IPS-18a (cell line): Measurements from ENCODE around the gene SYNRG.

ENCODE experiments used
- H3K27ac ChIP-seq: one replicate; pipeline ENCODE4 v1.5.1; 2013; ENCODE audit warnings: low read length
- H3K27me3 ChIP-seq: one replicate; pipeline ENCODE4 v1.6.1; 2013; ENCODE audit warnings: mild to moderate bottlenecking, low read length; ENCODE audit not compliant: control insufficient read depth, insufficient read depth
- H3K36me3 ChIP-seq: one replicate; pipeline ENCODE4 v1.6.1; 2013; ENCODE audit warnings: low read depth, low read length; ENCODE audit not compliant: control insufficient read depth
- H3K4me1 ChIP-seq: one replicate; pipeline ENCODE4 v1.6.1; 2013; ENCODE audit warnings: low read depth, low read length; ENCODE audit not compliant: control insufficient read depth
- H3K4me3 ChIP-seq: one replicate; pipeline ENCODE4 v1.5.1; 2013; ENCODE audit warnings: low read length
- H3K9ac ChIP-seq: one replicate; pipeline ENCODE4 v1.6.1; 2013; ENCODE audit warnings: mild to moderate bottlenecking, low read length, moderate library complexity
- H3K9me3 ChIP-seq: one replicate; pipeline ENCODE4 v1.6.1; 2013; ENCODE audit warnings: low read depth, low read length; ENCODE audit not compliant: control insufficient read depth

SYNRG gene

GRCh38 chr17:37483311-37484039 is 125.7 kb downstream of the SYNRG start:
- no peaks in the 10 kb centered on the region for H3K9me3 ChIP-seq
- peak overlapping the region; percentile 1 for H3K27ac ChIP-seq
- H3K4me1 ChIP-seq: peaks cover 21% of the 10 kb centered on the region
- H3K9ac ChIP-seq: no peak overlapping the region
- H3K36me3 ChIP-seq: peaks cover 5% of the 10 kb centered on the region
- peaks cover 10% of the 10 kb centered on the region for H3K27me3 ChIP-seq
- no peak overlapping the region for H3K4me3 ChIP-seq

- no peaks in the 10 kb centered on the region for H3K9me3 ChIP-seq
- H3K36me3 ChIP-seq: peaks cover 24% of the 10 kb centered on the region
- no peaks in the 10 kb centered on the region for H3K27me3 ChIP-seq
- no peak overlapping the region for H3K9ac ChIP-seq
- peaks cover 12% of the 10 kb centered on the region for H3K4me1 ChIP-seq
- H3K4me3 ChIP-seq: no peak overlapping the region
- H3K27ac ChIP-seq: no peak overlapping the region
These were observed 128.1 kb downstream of the SYNRG start for GRCh38 chr17:37481001-37481665.

DNA sequence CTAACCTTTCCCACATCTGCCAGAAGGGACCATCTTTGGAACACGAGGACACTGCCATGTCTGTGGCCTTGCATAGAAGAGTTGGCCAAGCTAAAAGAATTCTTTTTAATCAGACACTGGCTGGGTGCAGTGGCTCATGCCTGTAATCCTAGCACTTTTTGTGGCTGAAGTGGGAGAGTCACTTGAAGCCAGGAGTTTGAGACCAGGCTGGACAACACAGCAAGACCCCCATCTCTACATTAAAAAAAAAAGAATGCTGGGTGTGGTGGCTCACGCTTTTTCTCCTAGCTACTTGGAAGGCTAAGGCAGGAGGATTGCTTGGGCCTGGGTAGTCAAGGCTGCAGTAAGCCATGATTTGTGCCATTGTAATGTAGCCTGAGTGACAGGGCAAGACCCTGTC is 128.8 kb downstream of the SYNRG start:
- peaks cover 30% of the 10 kb centered on the region for H3K36me3 ChIP-seq
- H3K4me3 ChIP-seq: no peak overlapping the region
- H3K27ac ChIP-seq: no peak overlapping the region
- H3K4me1 ChIP-seq: peaks cover 12% of the 10 kb centered on the region
- no peaks in the 10 kb centered on the region for H3K9me3 ChIP-seq
- H3K9ac ChIP-seq: no peak overlapping the region
- no peaks in the 10 kb centered on the region for H3K27me3 ChIP-seq

GRCh38 chr17:37479025-37479424 is 130.2 kb downstream of the SYNRG start:
- Histone ChIP-seq H3K4me1 (peaks cover 12% of the 10 kb centered on the region), H3K9me3 (no peaks in the 10 kb centered on the region), H3K36me3 (peaks cover 39% of the 10 kb centered on the region), H3K27me3 (no peaks in the 10 kb centered on the region), H3K9ac (no peak overlapping the region), H3K4me3 (no peak overlapping the region), H3K27ac (no peak overlapping the region)

- Histone ChIP-seq H3K9ac (no peak overlapping the region), H3K4me3 (no peak overlapping the region), H3K4me1 (peaks cover 6% of the 10 kb centered on the region), H3K36me3 (peaks cover 47% of the 10 kb centered on the region), H3K27ac (no peak overlapping the region), H3K9me3 (no peaks in the 10 kb centered on the region), H3K27me3 (no peaks in the 10 kb centered on the region)
These were observed 131.0 kb downstream of the SYNRG start for GRCh38 chr17:37478187-37478586.

DNA sequence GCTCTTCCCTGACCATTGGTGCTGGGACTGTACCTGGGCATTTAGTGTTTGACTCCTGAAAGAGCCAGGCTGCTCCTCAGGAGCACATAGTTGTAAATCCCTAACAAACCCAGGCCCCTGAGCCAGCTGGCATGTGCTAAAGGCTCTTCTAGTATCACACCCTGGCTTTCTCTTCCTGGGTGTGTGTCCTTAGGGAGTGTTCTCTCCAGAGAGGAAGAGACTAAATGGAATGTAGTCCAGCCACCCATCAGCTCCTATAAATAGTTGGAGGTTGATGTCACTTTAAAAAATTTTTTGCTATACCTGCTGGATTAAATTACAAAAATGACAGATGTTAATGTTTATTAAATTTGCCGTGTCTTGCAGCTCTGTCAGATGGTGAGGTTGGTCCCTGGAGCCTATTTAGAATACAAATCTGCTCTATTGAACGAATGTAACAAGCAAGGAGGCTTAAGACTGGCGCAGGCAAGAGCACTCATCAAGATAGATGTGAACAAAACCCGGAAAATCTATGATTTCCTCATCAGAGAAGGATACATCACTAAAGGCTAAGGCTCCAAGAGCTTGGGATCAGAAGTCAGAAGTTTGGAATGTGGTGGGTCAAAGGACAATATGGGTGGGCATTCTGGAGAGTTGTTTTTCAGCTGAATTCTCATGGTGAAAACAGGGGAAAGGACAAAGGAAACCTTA is 132.6 kb downstream of the SYNRG start:
- Histone ChIP-seq H3K4me1 (no peaks in the 10 kb centered on the region), H3K9me3 (no peaks in the 10 kb centered on the region), H3K9ac (no peak overlapping the region), H3K36me3 (peaks cover 48% of the 10 kb centered on the region), H3K4me3 (no peak overlapping the region), H3K27me3 (no peaks in the 10 kb centered on the region), H3K27ac (no peak overlapping the region)

GRCh38 chr17:37475731-37476420 is 133.3 kb downstream of the SYNRG start:
- Histone ChIP-seq H3K9me3 (no peaks in the 10 kb centered on the region), H3K27me3 (no peaks in the 10 kb centered on the region), H3K27ac (no peak overlapping the region), H3K9ac (no peak overlapping the region), H3K4me3 (no peak overlapping the region), H3K36me3 (peaks cover 51% of the 10 kb centered on the region), H3K4me1 (no peaks in the 10 kb centered on the region)

- Histone ChIP-seq H3K4me1 (no peaks in the 10 kb centered on the region), H3K36me3 (peaks cover 43% of the 10 kb centered on the region), H3K9me3 (no peaks in the 10 kb centered on the region), H3K27me3 (no peaks in the 10 kb centered on the region), H3K27ac (no peak overlapping the region), H3K9ac (no peak overlapping the region), H3K4me3 (no peak overlapping the region)
These were observed 139.0 kb downstream of the SYNRG start for GRCh38 chr17:37470181-37470580.

DNA sequence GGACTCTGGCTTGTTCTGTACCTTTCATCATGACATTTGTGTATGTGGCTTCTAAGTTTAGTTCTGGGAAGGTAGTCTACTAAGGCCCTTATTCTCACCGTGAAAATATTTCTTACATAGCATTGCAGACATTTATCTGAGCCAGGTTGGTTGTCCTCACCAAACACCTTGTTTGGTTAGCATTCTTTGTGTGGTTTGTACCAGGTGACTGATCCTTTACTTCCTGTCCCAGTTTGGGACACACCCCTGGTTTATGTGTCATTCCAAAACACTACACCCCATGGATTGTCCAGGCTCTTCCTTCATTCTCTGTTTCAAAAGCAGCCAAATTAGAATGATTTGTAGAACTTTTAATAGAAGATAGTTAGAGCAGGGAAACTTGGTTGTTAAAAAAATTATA is 142.7 kb downstream of the SYNRG start:
- Histone ChIP-seq H3K36me3 (peaks cover 30% of the 10 kb centered on the region), H3K27me3 (no peaks in the 10 kb centered on the region), H3K4me1 (no peaks in the 10 kb centered on the region), H3K9me3 (no peaks in the 10 kb centered on the region), H3K4me3 (no peak overlapping the region), H3K27ac (no peak overlapping the region), H3K9ac (no peak overlapping the region)

GRCh38 chr17:37465069-37465616 is 144.1 kb downstream of the SYNRG start:
- no peak overlapping the region for H3K4me3 ChIP-seq
- H3K9me3 ChIP-seq: no peaks in the 10 kb centered on the region
- H3K27me3 ChIP-seq: no peaks in the 10 kb centered on the region
- H3K9ac ChIP-seq: no peak overlapping the region
- no peaks in the 10 kb centered on the region for H3K4me1 ChIP-seq
- H3K36me3 ChIP-seq: peaks cover 20% of the 10 kb centered on the region
- H3K27ac ChIP-seq: no peak overlapping the region
